Mucosa of descending colon (tissue), 3 donors: ENCODE data around the gene WHRN. TPM values are rescaled to one million over a fixed set of nuclear protein-coding genes. Genes with fewer than 3 reads are reported as not detected.
A peak's percentile ranks its signal among the peaks of the same experiment; 100 is the strongest.

Experiments
- ATAC-seq: fragments of 200-7000 bp; cut with Tn5 transposase; one replicate; pipeline ENCODE4 v1.9.1; 2020; ENCODE audit warnings: mild to moderate bottlenecking, moderate library complexity
- DNase-seq, 3 donors: peaks; one replicate each; pipeline ENCODE4 v3.0.0-alpha.2; 2020
- H3K36me3 ChIP-seq: fragments of 200-600 bp; one replicate; pipeline ENCODE4 v1.8.0; 2021; ENCODE audit warnings: low read depth, mild to moderate bottlenecking
- H3K4me1 ChIP-seq: fragments of 200-600 bp; one replicate; pipeline ENCODE4 v1.8.0; 2021; ENCODE audit warnings: low read depth, mild to moderate bottlenecking
- H3K4me3 ChIP-seq: fragments of 200-600 bp; one replicate; pipeline ENCODE4 v1.8.0; 2021; ENCODE audit warnings: mild to moderate bottlenecking
- H3K9me3 ChIP-seq: fragments of 200-600 bp; one replicate; pipeline ENCODE4 v1.8.0; 2021; ENCODE audit warnings: mild to moderate bottlenecking
- CTCF ChIP-seq: fragments of 200-600 bp; IDR thresholded peaks from one replicate; pipeline ENCODE4 v1.8.0; 2022; ENCODE audit warnings: antibody characterized with exemption, mild to moderate bottlenecking
- intact Hi-C, 2 donors: fragments of 100-400 bp; cut with DNase I in 1 of 2; cut with micrococcal nuclease in 1 of 2; formaldehyde crosslinking; loops; one replicate each; pipeline versions ENCODE4 v1.11.0 to v1.11.1; 2022; cut with DNase I, micrococcal nuclease
- total RNA-seq, 3 donors: library from RNA; stranded (reverse); fragmentation: NEBNext Ultra II Directional in 2 of 3; extraction: Animal tissue kit (Norgen Biotek cat#: 25700) in 2 of 3; gene quantifications; one replicate each; pipeline versions ENCODE4 v1.2.1 to v1.2.4, GENCODE V29; 2021 to 2023
- donor health status: DM: no; HTN: no; CAD: no; lungs with moderate emphysema.
- donor health status: DM: no; HTN: no; CAD: no.
- donor health status: DM: no; HTN: yes; CAD: no.

Gene WHRN
- total RNA-seq, 3 donors from 2014 or later, result 2.8 to 19.1 (median 4.7) TPM

DNA sequence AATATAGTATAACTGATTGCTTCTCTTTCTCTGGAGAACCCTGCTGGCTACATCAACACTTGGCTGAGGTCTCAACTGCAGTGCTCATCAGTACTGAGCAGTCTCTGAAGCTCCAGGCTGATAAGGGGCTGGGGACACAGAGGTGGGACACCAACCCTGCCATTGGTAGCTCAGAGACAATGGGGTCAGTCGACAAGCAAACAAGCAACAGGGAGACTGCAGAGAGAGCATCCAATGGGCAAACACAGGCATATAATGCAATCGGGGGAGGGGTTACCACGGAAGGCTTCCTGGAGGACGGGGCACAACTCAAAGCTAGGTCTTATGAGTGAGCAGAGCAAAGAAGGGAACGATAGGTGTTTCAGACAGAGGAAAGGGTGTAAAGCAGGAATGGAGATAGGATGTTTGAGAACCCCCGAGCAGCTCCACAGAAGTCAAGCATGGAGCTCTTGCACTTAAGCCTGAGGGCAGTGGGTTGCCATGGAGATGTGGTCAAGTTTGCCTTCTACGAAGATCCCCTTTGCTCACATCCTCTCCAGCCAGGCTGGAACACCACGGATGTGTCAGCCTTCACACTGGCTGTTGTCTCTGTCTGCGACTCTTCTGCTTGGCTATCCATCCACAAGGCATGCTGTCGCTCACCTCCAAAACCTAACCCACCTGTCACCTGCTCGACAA, 96.0 kb downstream of the WHRN start:
- Histone ChIP-seq H3K4me1 (peaks cover 2% of the 10 kb centered on the region), H3K36me3 (no peaks in the 10 kb centered on the region), H3K9me3 (no peaks in the 10 kb centered on the region), H3K4me3 (no peak overlapping the region)
- no peak for TF ChIP-seq CTCF
- DNase-seq (no peak), ATAC-seq (no peak)
- intact Hi-C loops, result loop anchor here (5.0 to 10.0 kb wide), 3 partner anchors 86 to 248 kb away; partner anchors contain the start of gene TEX53 (in 1 of the 2)

DNA sequence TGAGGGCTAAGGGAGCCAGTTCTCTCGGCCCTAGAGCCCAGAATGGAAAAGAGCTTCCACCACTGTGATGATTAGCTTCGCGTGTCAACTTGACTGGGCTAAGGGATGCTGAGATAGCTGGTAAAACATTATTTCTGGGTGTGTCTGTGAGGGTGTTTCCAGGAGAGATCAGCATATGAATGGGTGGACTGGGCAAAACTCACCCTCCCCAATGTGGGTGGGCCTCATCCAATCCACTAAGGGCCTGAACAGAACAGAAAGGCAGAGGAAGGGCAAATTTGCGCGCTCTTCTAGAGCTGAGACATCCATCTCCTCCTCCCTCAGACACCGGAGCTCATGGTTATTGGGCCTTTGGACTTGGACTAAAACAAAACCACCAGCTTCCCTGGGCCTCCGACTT, 96.6 kb downstream of the WHRN start:
- H3K36me3 ChIP-seq, result no peaks in the 10 kb centered on the region
- no peak overlapping the region for H3K4me3 ChIP-seq
- DNase-seq (no peak), ATAC-seq (no peak)
- intact Hi-C loops, result loop anchor here (5.0 to 10.0 kb wide), 3 partner anchors 86 to 249 kb away; partner anchors contain the start of gene TEX53 (in 1 of the 2)
- H3K9me3 ChIP-seq, result no peaks in the 10 kb centered on the region
- peaks cover 2% of the 10 kb centered on the region for H3K4me1 ChIP-seq
- no peak for TF ChIP-seq CTCF

- no peaks in the 10 kb centered on the region for H3K36me3 ChIP-seq
- peaks cover 2% of the 10 kb centered on the region for H3K4me1 ChIP-seq
- H3K4me3 ChIP-seq, result no peak overlapping the region
- H3K9me3 ChIP-seq, result no peaks in the 10 kb centered on the region
- no peak for TF ChIP-seq CTCF
- ATAC-seq (no peak), DNase-seq (no peak)
- intact Hi-C loops, result loop anchor here (5.0 to 10.0 kb wide), 3 partner anchors 87 to 249 kb away; partner anchors contain the start of gene TEX53 (in 1 of the 2)
Measured at GRCh38 chr9:114407889-114408288, 97.4 kb downstream of the WHRN start.

DNA sequence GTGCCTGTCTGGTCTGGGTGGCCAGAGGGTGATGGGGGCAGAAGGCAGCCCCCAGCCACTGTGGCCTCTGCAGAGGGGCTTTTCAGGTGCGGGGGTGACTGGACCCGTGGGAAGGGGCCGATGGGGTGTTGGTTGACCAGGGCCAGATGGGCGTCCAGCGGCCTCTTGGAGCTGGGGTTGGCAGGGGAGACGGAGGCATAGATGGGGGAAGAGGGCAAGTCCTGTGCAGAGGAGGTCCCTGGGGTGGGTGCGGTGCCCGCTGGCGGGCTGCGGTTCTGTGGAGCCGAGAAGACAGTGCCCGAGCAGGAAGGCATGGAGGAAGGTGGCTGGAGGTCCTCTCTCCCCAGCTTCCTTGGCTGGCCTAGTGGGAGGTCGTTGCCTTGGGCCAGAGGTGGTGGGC, 98.8 kb downstream of the WHRN start:
- DNase-seq, result no peak
- intact Hi-C loops, result loop anchor here (5.0 to 10.0 kb wide), 3 partner anchors 88 to 251 kb away; partner anchors contain the start of gene TEX53 (in 1 of the 2)
- Histone ChIP-seq H3K36me3 (no peaks in the 10 kb centered on the region), H3K4me3 (no peak overlapping the region), H3K9me3 (no peaks in the 10 kb centered on the region), H3K4me1 (peaks cover 9% of the 10 kb centered on the region)
- no peak for TF ChIP-seq CTCF
- ATAC-seq, result no peak

GRCh38 chr9:114405294-114406034, 99.8 kb downstream of the WHRN start:
- Histone ChIP-seq H3K9me3 (no peaks in the 10 kb centered on the region), H3K4me1 (peaks cover 17% of the 10 kb centered on the region), H3K36me3 (no peaks in the 10 kb centered on the region), H3K4me3 (no peak overlapping the region)
- ATAC-seq, result peak; percentile 82
- TF ChIP-seq CTCF, result peak; percentile 67
- intact Hi-C loops, result loop anchor here (5.0 to 10.0 kb wide), 3 partner anchors 89 to 252 kb away; partner anchors contain the start of gene TEX53 (in 1 of the 2)
- DNase-seq, result peak; percentile 72 to 88 (median 76)
